22Rv1 (cell line): ENCODE results near the gene CD40LG.

Source experiments
- ZFX ChIP-seq: fragments of 450-650 bp; IDR thresholded peaks from 2 replicates; pipeline ENCODE4 v1.6.1; 2017; ENCODE audit warnings: antibody characterized with exemption, borderline replicate concordance
- TF ChIP-seq, protein P1 (sequence below): fragments of 450-650 bp; IDR thresholded peaks from 2 replicates; pipeline ENCODE4 v1.5.1; 2017; ENCODE audit warnings: mild to moderate bottlenecking

DNA sequence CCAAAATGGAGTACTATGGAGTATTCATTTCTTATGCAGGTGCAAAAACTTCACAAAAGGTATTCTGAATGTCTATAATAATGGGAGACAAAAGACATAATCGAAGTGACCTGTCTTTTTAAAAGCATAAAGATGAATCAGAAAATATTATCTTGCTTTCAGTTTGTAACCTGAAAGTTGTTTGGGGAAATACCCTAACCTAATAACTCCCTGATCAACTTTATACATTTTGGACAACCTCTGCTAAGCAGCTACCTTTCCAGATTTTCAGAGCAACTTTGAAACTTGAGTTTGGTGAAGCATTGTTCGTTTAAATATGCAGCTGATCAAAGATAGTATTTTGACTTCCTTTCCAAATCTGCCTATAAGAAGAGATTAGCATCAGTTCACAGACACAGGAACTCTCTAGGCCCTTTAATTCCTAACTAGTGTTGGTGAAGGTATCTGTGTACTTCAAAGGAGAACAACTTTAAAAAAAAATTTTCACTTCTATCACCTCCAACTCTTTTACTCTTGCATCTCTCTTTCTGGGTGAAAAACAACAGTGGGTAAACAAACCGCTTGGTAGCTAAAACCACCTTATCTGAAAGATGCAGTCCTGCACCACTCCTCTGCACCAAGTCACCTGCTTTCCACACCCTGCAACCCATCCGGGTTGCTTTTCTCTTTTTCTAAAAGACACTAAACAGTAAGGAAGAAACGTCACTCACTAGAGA is 26.5 kb downstream of the CD40LG start:
- TF ChIP-seq, protein P1, sequence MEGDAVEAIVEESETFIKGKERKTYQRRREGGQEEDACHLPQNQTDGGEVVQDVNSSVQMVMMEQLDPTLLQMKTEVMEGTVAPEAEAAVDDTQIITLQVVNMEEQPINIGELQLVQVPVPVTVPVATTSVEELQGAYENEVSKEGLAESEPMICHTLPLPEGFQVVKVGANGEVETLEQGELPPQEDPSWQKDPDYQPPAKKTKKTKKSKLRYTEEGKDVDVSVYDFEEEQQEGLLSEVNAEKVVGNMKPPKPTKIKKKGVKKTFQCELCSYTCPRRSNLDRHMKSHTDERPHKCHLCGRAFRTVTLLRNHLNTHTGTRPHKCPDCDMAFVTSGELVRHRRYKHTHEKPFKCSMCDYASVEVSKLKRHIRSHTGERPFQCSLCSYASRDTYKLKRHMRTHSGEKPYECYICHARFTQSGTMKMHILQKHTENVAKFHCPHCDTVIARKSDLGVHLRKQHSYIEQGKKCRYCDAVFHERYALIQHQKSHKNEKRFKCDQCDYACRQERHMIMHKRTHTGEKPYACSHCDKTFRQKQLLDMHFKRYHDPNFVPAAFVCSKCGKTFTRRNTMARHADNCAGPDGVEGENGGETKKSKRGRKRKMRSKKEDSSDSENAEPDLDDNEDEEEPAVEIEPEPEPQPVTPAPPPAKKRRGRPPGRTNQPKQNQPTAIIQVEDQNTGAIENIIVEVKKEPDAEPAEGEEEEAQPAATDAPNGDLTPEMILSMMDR: no peak
- TF ChIP-seq ZFX: no peak
